Retinal pigment epithelial cell (primary cell): ENCODE data around the gene PRG2.
"Not testable (repeated sequence)": the region's sequence is repeated elsewhere in the genome, so short reads cannot be mapped to it uniquely, and the experiment has no call there.

ENCODE experiments used
- DNase-seq: peaks from one replicate; pipeline ENCODE4 v3.0.0-alpha.2; 2010; ENCODE audit warnings: low read depth
- H3K4me3 ChIP-seq: 2 replicates; pipeline ENCODE4 v1.5.1; 2011; ENCODE audit warnings: mild to moderate bottlenecking, low read length, control low read depth, moderate library complexity
- CTCF ChIP-seq: conservative IDR thresholded peaks from 2 replicates; pipeline ENCODE4 v1.5.1; 2011; ENCODE audit warnings: low read depth, low read length, control low read depth, inconsistent platforms

PRG2 gene

DNA sequence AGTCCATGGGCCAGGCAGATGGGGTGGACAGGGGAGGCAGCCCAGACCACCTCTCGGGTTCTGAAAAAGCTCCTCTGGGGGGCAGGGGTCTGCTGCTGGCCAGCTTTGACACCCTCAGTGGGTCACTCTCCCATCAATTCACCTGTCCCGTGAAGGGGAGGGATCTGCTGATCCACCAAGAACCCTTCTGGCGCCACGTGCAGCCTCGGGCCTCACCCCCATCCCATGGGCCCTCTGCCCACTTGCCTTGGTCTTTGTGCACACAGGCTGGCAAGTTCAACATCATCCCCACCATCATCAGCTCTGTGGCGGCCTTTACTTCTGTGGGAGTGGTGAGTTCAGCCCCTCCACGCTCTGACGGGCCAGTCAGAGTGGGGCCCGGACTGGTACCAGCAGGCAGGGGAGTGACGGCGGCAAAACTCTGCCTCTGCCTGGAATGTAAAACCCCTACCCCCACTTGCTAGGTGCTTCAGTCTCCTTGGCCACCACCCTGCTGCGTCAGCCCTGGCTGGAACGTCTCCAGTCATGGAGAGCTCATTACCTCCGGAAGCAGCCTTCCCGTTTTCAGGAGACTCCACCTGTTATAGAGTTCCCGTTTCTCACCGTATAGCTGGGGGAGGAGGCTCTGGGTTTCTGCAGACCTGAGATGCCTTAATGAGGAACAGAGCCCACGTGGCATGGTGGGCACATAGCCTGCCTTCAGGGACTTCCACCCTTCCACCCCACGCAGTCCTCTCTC is 22.2 kb downstream of the PRG2 start:
- H3K4me3 ChIP-seq = no peak overlapping the region
- DNase-seq = no peak
- no peak for TF ChIP-seq CTCF

DNA sequence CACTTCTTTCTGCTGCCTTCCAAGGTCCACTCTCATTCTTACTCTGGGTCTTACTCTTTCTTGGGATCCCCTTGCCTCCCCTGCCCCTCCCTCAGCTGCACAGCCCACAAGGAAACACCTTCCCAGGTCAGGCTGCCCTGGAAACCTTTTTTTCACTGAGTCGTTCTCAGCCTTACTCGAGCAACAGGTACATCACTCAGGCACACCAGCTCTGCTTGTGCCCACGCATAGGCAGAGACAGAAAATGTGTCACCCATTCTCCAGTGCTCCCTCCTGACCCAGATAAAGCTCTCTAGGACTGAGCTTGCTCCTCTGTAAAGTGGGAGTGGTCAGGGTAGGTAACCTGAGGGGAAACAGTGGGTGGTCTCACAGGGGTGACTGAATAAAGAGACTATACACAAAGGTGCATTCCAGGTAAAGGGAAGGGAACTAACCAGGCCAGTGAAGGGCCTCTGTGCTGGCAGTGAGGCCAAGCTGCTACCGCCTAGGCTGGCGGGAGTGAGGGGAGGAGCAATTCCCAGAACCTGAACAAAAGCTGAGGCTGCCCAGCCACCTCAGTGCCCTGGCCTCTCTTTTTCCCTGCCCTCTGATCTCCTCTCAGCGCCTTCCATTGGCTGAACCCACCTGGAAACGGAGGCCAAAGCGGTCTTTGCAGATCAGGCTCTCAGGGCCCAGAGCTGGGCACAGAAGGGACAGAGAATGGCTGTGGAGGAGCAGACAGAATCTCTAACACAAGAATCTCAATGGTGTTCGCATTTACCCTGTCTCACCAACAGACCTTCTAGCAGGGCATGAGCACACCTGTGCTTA is 25.4 kb downstream of the PRG2 start:
- no peak for TF ChIP-seq CTCF
- no peak overlapping the region for H3K4me3 ChIP-seq
- no peak for DNase-seq

- H3K4me3 ChIP-seq = no peak overlapping the region
- DNase-seq = no peak
- TF ChIP-seq CTCF = no peak
Observed at GRCh38 chr11:57363131-57364080, 27.0 kb downstream of the PRG2 start.

DNA sequence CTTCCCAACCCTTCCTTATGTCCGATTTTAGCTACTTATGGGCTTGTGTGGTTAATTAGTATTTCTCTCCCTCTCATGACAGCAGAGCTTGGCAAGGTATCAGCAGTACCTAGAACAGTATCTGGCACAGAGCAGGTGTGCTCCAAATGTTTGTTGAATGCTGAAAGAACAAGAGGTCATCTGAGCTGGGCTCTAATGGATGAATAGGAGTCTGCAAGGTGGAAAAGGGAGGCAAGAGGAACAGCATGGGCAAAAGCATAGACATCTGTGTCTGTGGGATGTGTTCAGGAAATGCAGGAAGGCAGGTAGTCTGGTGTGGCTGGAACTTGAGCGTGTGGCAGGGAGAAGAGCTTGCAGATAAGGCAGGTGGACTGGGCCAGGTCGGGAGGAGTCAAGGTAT is 28.5 kb downstream of the PRG2 start:
- H3K4me3 ChIP-seq = no peak overlapping the region
- no peak for DNase-seq
- TF ChIP-seq CTCF = no peak

- H3K4me3 ChIP-seq, DNase-seq: not testable (repeated sequence)
Observed at GRCh38 chr11:57361420-57361819, 29.0 kb downstream of the PRG2 start.

- no peak for TF ChIP-seq CTCF
- DNase-seq = no peak
Observed at GRCh38 chr11:57360991-57361390, 29.5 kb downstream of the PRG2 start.

GRCh38 chr11:57359896-57360690 is 30.4 kb downstream of the PRG2 start:
- no peak for DNase-seq
- no peak overlapping the region for H3K4me3 ChIP-seq
- TF ChIP-seq CTCF = no peak

More at GRCh38 chr11:57360991-57361390, 29.5 kb downstream of the PRG2 start:
- H3K4me3 ChIP-seq = no peak overlapping the region
